ENCODE measurements around the gene APOC4.
A peak's percentile ranks its signal among the peaks of the same experiment; 100 is the strongest.

Gene APOC4

GRCh38 chr19:44993926-44994537 lies 52.0 kb downstream of the APOC4 start:
- TF ChIP-seq CTCF (IDR thresholded peaks at IDR 0.05; ENCODE audit: low read depth, low read length, poor library complexity, severe bottlenecking) (no peak), EZH2phosphoT487 (IDR thresholded peaks at IDR 0.05; ENCODE audit: borderline replicate concordance, low read length) (no peak)
- H3K27ac ChIP-seq (ENCODE audit: low read depth, low read length) = peak overlapping the region; percentile 20

More at GRCh38 chr19:44993926-44994537, 52.0 kb downstream of the APOC4 start:
- Histone ChIP-seq H3K4me3 (ENCODE audit: low read length) (no peak overlapping the region), H3K79me2 (ENCODE audit: control insufficient read depth, low read length) (no peaks in the 10 kb centered on the region; the same call in 1 of the 2 replicates), H3K9me3 (ENCODE audit: control insufficient read depth, insufficient read depth, low read length) (no peaks in the 10 kb centered on the region), H3K4me2 (ENCODE audit: low read length) (no peak overlapping the region), H3K36me3 (ENCODE audit: control insufficient read depth, low read length) (peaks cover 50% of the 10 kb centered on the region), H3K27me3 (ENCODE audit: control insufficient read depth, low read length) (no peaks in the 10 kb centered on the region), H3K9me2 (replicated peaks; ENCODE audit: control insufficient read depth, low read length) (no peaks in the 10 kb centered on the region), H4K20me1 (ENCODE audit: control insufficient read depth, insufficient read depth, low read depth, low read length) (no peaks in the 10 kb centered on the region), H3K4me1 (ENCODE audit: control insufficient read depth, low read length) (peaks cover 46% of the 10 kb centered on the region), H3F3A (ENCODE audit: control insufficient read depth, insufficient read depth) (peaks cover 6% of the 10 kb centered on the region; the same call in 1 of the 2 replicates)
